CD4-positive, alpha-beta T cell (primary cell): ENCODE measurements around the gene HSD17B2. TPM values are rescaled to one million over a fixed set of nuclear protein-coding genes. Genes with fewer than 3 reads are reported as not detected.

Source experiments
- ATAC-seq: fragments of 200-7000 bp; cut with Tn5 transposase; one replicate; pipeline ENCODE4 v1.10.0; 2022; ENCODE audit warnings: mild to moderate bottlenecking; ENCODE audit not compliant: poor library complexity
- CTCF ChIA-PET: fragments of 350-600 bp; sonication (Branson Sonifier 250); formaldehyde crosslinking; loops from one replicate; lab custom pipeline; 2021; ENCODE audit warnings: antibody characterized with exemption, inconsistent platforms; lab: Charles Lee
- POLR2A ChIA-PET: fragments of 350-600 bp; sonication (Branson Sonifier 250); formaldehyde crosslinking; loops from one replicate; lab custom pipeline; 2021; ENCODE audit warnings: antibody characterized with exemption, inconsistent platforms; lab: Charles Lee
- DNase-seq, 14 experiments: peaks; one replicate each; pipeline ENCODE4 v3.0.0-alpha.2; 2013 to 2020; ENCODE audit warnings: mixed read lengths in 2 of 14
- H3K27ac ChIP-seq, 2 donors: one replicate each; pipeline versions ENCODE4 v1.5.1 to v1.7.0; 2013; ENCODE audit warnings: low read length in 2 of 2, low read depth in 1 of 2, mild to moderate bottlenecking in 1 of 2
- H3K27me3 ChIP-seq, 2 experiments: 1 replicate in 1 of 2; 2 replicates in 1 of 2; pipeline versions ENCODE4 v1.6.1 to v1.7.0; 2013; ENCODE audit warnings: low read length in 2 of 2, control low read depth in 1 of 2, mild to moderate bottlenecking in 1 of 2, moderate library complexity in 1 of 2; ENCODE audit not compliant: insufficient read depth in 2 of 2, control insufficient read depth in 1 of 2
- H3K36me3 ChIP-seq: one replicate; pipeline ENCODE4 v1.6.1; 2013; ENCODE audit warnings: low read length, control low read depth; ENCODE audit not compliant: insufficient read depth
- H3K4me1 ChIP-seq: one replicate; pipeline ENCODE4 v1.6.1; 2013; ENCODE audit warnings: low read length, control low read depth; ENCODE audit not compliant: insufficient read depth
- H3K4me3 ChIP-seq: one replicate; pipeline ENCODE4 v1.5.1; 2013; ENCODE audit warnings: mild to moderate bottlenecking, low read length, moderate library complexity
- H3K9me3 ChIP-seq, 2 experiments: 1 replicate in 1 of 2; 2 replicates in 1 of 2; pipeline versions ENCODE4 v1.6.1 to v1.7.0; 2013; ENCODE audit warnings: low read length in 2 of 2, mild to moderate bottlenecking in 2 of 2, control low read depth in 1 of 2, moderate library complexity in 1 of 2; ENCODE audit not compliant: control insufficient read depth in 1 of 2, insufficient read depth in 1 of 2
- H3K27ac Mint-ChIP-seq: one replicate; pipeline ENCODE4 v1.8.0; 2020; ENCODE audit warnings: mixed read lengths
- H3K27me3 Mint-ChIP-seq: one replicate; pipeline ENCODE4 v1.8.0; 2021; ENCODE audit warnings: mixed read lengths
- H3K36me3 Mint-ChIP-seq: one replicate; pipeline ENCODE4 v1.8.0; 2021; ENCODE audit warnings: low read depth, mixed read lengths
- H3K4me1 Mint-ChIP-seq: one replicate; pipeline ENCODE4 v1.8.0; 2021; ENCODE audit warnings: low read depth, mixed read lengths
- H3K4me3 Mint-ChIP-seq: one replicate; pipeline ENCODE4 v1.8.0; 2020; ENCODE audit warnings: mild to moderate bottlenecking, mixed read lengths
- H3K9me3 Mint-ChIP-seq: one replicate; pipeline ENCODE4 v1.8.0; 2020; ENCODE audit warnings: mixed read lengths
- intact Hi-C, 2 experiments: fragments of 100-400 bp; cut with DNase I in 1 of 2; cut with micrococcal nuclease in 1 of 2; formaldehyde crosslinking; loops; one replicate each; pipeline versions ENCODE4 v1.15.1 to v1.9.0; 2023 to 2025; cut with DNase I, micrococcal nuclease
- total RNA-seq, 174 experiments: library from RNA in 2 of 174; stranded (reverse) in 2 of 174; gene quantifications; one replicate each; pipeline ENCODE4 v1.2.3 and lab custom pipeline; 2021 to 2026
- TF ChIP-seq, protein P1 (sequence below): fragments of 200-600 bp; IDR thresholded peaks from one replicate; pipeline ENCODE4 v1.8.0; 2022; ENCODE audit warnings: antibody characterized with exemption, mild to moderate bottlenecking

The HSD17B2 gene
- total RNA-seq, 2 experiments from 2014 or later = not detected

- H3K27ac ChIP-seq = no peak overlapping the region
- Mint-ChIP-seq H3K9me3 (no peaks in the 10 kb centered on the region), H3K36me3 (no peaks in the 10 kb centered on the region), H3K27me3 (peaks cover 43% of the 10 kb centered on the region), H3K4me1 (no peaks in the 10 kb centered on the region), H3K4me3 (no peak overlapping the region), H3K27ac (no peak overlapping the region)
- H3K9me3 ChIP-seq = no peaks in the 10 kb centered on the region
- H3K4me1 ChIP-seq = no peaks in the 10 kb centered on the region
- TF ChIP-seq, protein P1, sequence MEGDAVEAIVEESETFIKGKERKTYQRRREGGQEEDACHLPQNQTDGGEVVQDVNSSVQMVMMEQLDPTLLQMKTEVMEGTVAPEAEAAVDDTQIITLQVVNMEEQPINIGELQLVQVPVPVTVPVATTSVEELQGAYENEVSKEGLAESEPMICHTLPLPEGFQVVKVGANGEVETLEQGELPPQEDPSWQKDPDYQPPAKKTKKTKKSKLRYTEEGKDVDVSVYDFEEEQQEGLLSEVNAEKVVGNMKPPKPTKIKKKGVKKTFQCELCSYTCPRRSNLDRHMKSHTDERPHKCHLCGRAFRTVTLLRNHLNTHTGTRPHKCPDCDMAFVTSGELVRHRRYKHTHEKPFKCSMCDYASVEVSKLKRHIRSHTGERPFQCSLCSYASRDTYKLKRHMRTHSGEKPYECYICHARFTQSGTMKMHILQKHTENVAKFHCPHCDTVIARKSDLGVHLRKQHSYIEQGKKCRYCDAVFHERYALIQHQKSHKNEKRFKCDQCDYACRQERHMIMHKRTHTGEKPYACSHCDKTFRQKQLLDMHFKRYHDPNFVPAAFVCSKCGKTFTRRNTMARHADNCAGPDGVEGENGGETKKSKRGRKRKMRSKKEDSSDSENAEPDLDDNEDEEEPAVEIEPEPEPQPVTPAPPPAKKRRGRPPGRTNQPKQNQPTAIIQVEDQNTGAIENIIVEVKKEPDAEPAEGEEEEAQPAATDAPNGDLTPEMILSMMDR = no peak
- no peak for ATAC-seq
- CTCF ChIA-PET = no interaction called here
- intact Hi-C loops = no loop called here
- no peak overlapping the region for H3K4me3 ChIP-seq
- DNase-seq = no peak
- peaks cover 18 to 27% of the 10 kb centered on the region in 2 experiments for H3K27me3 ChIP-seq
- no peaks in the 10 kb centered on the region for H3K36me3 ChIP-seq
- POLR2A ChIA-PET = no interaction called here
Measured at GRCh38 chr16:82024316-82024715, 10.7 kb upstream of the HSD17B2 start.

- H3K4me1 ChIP-seq = no peaks in the 10 kb centered on the region
- CTCF ChIA-PET = no interaction called here
- H3K27ac Mint-ChIP-seq = no peak overlapping the region
- no peak overlapping the region for H3K4me3 Mint-ChIP-seq
- peaks cover 18 to 22% of the 10 kb centered on the region in 2 experiments for H3K27me3 ChIP-seq
- H3K36me3 ChIP-seq = no peaks in the 10 kb centered on the region
- H3K4me3 ChIP-seq = no peak overlapping the region
- POLR2A ChIA-PET = no interaction called here
- H3K4me1 Mint-ChIP-seq = no peaks in the 10 kb centered on the region
- ATAC-seq = no peak
- H3K27ac ChIP-seq = no peak overlapping the region
- peaks cover 38% of the 10 kb centered on the region for H3K27me3 Mint-ChIP-seq
- H3K9me3 Mint-ChIP-seq = no peaks in the 10 kb centered on the region
- DNase-seq = no peak
- no peaks in the 10 kb centered on the region for H3K9me3 ChIP-seq
- intact Hi-C loops = no loop called here
- H3K36me3 Mint-ChIP-seq = no peaks in the 10 kb centered on the region
- TF ChIP-seq, protein P1 = no peak
Measured at GRCh38 chr16:82024883-82025282, 10.2 kb upstream of the HSD17B2 start.

GRCh38 chr16:82027629-82028064, 7.4 kb upstream of the HSD17B2 start:
- no peak overlapping the region for H3K4me3 ChIP-seq
- no peaks in the 10 kb centered on the region for H3K9me3 ChIP-seq
- TF ChIP-seq, protein P1 = no peak
- H3K4me3 Mint-ChIP-seq = no peak overlapping the region
- no peaks in the 10 kb centered on the region for H3K36me3 ChIP-seq
- H3K4me1 ChIP-seq = no peaks in the 10 kb centered on the region
- no peaks in the 10 kb centered on the region for H3K4me1 Mint-ChIP-seq
- POLR2A ChIA-PET = no interaction called here
- no peak for ATAC-seq
- H3K9me3 Mint-ChIP-seq = no peaks in the 10 kb centered on the region
- no peak overlapping the region for H3K27ac Mint-ChIP-seq
- H3K27ac ChIP-seq = no peak overlapping the region
- H3K27me3 Mint-ChIP-seq = peaks cover 37% of the 10 kb centered on the region
- CTCF ChIA-PET = no interaction called here
- no peak for DNase-seq
- H3K27me3 ChIP-seq = peaks cover 12 to 19% of the 10 kb centered on the region in 2 experiments
- intact Hi-C loops = no loop called here
- H3K36me3 Mint-ChIP-seq = no peaks in the 10 kb centered on the region
